ENCODE data around the gene RAD51B. TPM values are rescaled to one million over a fixed set of nuclear protein-coding genes. Genes with fewer than 3 reads are reported as not detected.

The RAD51B gene
- polyA plus RNA-seq, 1 donor = 13.3 TPM

DNA sequence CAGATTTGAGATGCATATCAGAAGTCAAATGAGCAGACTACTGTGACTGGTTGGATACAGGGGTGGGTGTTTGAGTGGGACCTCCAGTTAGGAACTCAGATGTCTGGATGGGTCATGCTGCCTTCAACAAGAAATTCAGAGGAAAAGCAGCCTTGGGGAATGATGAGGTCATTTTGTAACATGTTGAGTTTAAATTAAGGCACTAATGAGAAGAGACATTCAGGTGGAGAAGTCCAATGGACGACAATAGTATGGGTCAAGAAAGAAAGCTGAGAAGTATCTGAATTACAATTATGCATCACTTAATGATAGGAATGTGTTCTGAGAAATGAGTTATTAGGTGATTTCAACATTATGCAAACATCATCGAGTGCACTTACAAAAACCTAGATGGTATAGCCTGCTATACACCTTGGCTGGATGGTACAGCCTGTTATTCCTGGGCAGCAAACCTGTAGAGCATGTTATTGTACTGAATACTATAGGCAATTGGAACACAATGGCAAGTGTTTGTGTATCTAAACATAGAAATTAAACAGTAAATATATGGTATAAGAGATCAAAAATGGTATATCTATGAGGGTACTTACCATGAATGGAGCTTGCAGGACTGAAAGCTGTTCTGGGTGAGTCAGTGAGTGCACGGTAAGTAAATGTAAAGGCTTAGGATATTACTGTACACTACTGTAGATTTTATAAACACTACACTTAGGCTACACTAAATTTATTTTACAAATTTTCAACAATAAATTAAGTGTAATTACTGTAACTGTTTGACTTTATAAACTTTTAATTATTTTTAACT is 414.7 kb downstream of the RAD51B start:
- DNase-seq = no peak

DNA sequence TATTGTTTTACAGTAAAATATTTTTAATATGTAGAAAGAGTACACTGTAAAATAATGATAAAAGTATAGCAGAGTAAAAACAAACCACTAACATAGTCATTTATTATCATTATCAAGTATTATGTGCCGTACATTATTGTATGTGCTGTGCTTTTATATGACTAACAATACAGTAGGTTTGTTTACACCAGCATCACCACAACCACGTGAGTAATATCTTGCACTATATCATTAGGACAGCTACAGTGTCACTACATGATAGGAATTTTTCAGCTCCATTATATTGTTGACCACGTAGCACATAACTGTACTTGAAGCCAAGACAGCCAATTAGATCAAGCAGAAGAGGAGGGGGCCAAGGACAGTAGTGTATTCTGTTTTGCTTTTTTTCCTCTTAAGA is 415.4 kb downstream of the RAD51B start:
- no peak for DNase-seq

DNA sequence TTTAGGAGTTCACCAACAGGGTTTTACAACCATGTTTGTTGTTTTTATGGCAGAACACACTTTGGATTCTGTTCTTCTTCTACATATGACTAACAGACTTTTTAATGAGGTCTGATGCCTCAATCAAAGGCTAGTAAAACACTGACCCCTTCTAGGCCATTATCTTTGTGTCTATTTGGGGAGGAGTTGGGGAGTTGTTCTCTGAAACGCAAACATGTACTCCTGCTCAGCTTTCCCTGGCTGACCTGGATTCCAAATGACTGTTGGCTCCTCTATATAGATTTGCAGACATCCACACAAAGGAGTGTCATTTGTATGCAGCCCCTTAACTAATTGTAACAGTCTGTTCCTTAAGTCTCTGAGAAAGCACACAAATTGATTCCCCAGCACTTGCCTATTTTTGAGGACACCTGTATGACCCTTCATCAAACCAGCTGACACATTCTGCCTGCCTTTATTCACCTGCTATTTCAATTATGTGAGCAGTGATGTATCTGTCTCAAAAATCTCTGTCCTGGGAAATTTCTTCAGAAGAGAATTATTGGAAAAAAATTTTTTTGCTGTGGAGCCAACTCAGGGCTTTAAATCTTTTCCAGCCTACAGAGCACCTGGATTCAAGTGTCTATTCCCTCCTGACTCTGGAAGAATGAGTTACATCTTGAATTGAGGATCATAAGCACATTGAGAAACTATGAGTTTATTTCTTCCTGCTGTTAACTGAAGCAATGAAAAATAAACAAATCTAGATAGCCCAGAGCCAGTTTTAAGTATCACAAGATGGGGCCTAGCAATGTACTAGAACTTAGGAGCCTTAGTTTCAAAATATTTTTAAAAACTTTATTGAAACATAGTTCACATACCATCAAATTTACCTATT is 417.2 kb downstream of the RAD51B start:
- no peak for DNase-seq

DNA sequence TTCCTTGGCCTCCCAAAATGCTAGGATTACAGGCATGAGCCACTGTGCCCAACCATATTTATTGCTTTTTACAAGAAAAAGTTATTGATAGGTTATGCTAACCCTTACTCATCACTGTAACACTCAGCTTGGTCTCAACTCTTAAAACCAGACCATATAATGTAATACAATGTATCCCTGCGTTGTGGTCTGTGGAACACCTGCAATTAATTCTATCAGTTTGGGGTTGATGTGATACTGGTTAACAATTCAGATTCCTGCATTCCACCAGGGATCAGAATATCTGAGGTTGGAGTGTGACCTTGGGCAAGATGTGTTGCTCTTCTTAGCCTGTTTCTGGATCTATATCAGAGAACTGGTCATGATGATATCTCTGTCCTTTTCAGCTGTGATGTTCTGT is 419.0 kb downstream of the RAD51B start:
- DNase-seq = no peak

DNA sequence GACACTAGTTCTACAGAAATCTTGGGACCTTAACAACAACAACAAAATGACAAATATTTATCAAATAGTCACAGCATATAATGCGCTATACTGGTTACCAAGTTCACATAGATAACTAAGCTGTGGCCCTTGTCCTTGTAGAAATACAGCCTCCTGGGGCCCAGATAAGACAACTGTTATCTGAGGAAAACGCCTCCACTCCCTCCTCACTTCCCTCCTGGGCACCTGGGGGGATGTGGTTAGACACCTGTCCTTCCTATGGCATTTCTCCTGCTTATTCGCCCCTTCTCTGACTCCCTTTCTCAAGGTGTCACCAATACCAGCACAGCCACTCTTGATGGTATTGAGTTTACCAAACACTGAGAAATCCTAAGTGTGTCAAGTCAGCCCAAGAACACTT is 419.4 kb downstream of the RAD51B start:
- DNase-seq = no peak

DNA sequence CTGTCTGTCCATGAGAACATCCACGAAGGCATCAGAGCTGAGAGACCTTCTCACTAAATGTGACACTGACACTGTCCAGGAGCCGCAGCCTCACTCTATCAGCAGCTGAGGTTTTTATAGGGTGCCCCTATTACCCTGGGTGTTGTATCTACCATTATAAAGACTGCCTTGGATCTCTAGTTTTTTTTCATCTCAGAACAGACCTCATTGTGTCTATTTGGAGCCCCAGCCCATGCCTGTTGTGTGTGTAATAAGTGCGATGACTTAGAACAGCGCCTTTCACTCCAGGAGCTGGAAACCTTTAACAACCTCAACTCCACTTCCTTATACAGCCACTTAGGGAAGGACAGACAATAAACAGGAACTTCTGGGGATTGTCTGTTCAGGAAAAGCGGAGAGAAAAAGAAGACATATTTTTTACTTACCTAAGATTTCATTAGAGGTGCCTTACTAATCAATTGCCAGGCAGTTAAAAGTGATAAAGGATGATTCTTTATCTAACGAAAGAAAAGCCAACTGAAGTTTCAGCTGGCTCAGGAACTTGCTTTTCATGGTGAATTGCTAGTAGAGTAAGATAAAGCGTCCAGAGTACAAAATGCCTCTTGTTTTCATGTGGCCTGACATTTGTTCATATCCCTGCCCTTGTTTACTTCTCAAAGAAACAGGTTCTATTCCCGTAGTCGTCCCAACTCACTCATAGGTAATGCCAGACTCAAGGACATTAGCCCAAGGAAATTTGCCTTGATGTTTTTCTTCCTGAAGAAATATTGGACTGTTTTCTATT is 420.6 kb downstream of the RAD51B start:
- no peak for DNase-seq

DNA sequence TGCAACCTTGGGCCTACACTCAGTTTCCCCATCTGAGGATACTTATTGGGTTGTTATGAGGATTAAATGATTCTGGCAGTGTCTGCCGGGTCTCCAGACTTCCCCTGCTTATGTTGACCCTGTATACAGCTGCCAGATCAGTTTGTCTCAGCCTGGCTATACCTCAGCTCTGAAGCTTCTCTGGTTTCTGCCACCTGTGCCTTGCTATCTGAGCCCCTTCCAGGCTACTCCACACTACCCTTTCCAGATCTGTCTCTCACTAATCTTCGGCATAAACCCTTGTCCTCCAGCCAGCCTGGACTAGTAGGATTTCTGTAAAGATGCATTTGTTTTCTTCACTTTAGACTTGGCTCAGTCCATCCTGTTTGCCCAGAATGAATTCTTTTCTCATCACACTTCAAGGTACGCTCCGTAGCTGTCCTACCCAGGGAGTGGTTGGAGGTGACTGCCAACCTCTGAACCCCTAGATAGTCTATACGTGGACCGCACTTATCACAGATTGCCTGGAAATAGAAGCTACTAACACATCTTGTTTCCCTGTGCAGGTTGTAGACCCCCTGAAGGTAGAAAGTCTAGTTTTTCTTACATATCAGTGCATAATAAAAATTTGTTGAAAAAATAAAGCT is 422.4 kb downstream of the RAD51B start:
- DNase-seq = no peak

DNA sequence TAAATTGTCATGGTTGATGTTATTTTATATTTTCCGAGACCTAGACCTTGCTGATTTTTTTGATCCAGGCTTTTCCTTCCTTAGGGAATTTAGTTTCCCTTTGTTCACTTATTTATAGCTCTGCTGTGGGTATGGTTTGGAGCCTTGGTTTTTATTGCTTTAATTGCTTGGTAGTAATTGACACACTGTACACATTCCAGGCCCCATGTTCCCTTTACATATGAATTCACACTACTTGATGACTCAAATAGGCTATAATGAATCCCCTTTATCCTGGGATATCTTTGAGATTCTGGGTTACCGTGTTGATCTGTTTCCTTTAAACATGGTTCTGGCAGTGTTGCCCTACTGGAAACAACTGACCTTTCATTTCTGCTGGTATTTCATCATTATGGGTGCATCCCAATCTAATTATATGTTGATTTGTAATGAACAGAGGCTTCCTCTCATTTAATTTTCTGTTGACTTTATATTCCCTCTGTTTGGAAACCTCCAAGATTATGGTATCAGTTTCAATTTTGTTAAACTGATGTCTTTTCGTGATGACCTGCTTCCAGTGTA is 424.0 kb downstream of the RAD51B start:
- DNase-seq = no peak

DNA sequence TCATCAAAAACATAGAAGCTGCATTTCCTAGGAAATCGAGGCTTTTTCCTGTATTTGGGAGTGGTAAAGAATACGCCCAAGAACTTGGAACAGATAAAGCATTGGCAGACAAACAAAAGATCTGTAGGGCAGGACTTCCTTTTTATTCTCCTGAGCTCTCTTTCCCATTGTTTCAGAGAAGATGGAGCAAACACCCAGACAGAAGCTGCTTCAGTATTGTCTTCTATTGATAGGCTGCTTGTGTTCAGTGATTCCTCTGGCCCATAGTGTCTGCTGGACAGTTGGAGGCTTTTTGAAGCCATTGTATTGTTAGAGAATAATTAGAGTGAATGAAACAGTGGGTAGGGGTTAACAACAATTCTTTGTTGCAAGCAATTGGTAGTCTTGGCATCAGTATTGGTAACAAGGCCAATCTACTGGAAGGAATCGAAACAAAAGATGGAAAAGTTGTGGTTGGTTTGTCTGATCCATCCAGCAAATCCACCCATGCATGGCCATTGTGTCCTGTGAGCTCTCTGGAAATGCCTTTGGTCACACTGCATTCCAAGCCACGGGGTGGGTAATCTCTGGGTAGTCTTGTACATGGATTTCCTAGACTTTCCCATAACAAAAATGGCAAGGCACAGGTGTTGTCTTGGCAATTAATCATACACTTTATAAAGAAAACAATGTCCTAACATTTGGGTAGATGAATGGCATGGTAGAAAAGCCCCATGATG is 424.8 kb downstream of the RAD51B start:
- DNase-seq = no peak

DNA sequence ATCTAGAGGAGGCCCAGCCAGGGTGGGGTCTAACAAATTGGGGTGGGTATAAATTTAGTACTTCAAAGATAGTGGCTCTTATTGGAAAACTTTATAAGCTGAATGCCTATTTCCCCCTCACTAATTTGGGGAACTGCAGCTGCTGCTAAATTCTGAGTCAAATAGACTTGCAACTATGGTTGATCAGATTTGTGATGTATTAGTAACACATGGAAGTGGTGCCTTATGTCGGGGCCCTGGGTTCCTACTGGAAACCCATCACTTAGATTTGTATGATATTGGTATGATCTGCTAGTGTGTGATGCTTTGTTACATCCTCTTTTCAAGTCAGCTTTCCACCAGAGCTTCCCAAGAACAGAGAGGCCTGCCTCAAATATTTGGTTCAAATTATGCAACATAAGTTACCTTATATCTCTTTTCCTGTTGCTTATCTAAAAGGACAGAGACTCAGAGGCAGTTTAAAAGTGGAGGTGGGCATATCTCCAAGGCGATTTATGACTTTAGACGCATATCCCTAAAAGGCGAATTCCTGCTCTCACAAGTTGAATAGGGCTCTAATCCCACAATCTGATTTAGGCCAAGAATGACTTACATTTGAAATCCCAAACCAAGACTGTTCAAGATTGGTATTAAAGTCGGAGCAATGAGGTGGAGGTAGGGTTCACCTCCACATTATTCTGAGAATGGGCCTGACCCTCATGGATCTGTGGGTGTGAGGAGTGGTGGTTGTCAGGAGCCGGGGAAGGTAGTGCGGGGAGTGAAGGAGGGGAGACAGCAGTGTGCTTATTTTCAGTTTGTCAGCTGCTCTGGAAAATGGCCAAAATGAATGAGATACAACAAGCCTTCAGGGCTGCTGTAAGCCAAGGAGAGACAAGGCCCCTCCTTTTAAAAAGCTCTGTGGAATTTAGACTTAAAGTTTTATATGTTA is 425.8 kb downstream of the RAD51B start:
- DNase-seq = no peak

DNA sequence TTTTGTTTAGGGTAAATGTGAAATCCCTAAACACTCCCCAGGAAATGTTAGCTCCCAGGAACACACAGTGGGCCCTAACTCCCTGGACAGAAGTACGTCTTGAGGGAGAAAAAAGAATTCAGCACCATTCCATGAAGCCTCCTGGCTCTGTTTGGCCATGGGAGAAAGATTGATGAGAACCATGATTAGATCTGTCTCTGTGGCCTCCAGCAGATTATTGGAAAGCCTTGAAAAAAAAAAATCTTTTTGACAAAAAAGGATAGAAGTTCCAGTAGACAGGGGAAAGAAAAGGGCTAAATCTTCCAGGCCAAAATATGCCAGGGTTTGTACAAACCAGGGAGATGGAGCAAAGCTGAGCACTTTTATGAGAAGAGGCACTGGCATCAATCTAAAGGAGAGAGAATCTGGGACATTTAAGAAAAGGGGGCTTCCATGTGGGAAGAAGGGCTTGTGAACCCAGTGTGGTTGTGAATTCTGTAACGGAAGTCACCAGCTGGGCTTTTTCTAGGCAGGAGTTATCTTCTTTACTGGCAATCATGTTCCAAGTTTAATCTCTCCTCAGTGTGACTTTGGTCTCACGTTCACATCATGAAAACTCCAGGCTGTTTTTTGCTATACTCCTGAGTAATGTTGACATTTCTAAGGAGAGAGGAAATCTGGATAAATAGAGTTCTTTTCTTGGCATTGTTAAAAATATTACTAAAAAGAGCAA is 426.7 kb downstream of the RAD51B start:
- no peak for DNase-seq

DNA sequence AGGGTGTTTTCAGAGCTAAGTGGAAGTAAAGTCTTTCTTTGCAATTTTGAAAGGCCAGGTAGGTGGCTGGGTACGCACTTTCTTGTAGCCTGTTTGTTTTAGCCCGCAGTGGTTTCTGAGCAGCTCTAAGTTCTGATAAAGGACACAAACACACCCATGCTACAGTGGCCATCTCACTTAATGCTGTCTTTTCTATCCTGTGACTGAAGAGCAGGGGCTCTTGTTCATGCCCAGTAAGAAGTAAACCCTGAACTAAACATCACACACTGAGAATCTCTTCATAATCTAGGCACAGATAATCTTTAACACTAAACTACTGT is 427.2 kb downstream of the RAD51B start:
- no peak for DNase-seq

DNA sequence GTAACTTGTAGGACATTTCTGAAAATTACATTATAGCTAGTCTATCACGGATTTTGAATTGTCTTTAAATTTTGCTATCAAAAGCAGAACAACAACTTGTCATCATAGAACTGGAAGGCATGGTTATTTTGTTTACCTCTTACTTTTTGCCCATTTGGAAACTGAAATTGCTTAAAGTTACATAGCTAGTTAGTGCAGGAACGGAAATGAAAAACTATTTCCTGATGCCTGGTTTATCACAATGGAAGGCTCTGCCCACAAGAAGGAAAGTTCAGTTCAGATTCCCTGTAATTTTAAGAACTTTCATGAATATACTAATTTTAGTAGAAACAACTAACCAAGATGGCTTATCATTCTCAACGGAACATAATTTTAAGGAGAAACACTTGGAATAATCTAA is 427.7 kb downstream of the RAD51B start:
- DNase-seq = no peak

DNA sequence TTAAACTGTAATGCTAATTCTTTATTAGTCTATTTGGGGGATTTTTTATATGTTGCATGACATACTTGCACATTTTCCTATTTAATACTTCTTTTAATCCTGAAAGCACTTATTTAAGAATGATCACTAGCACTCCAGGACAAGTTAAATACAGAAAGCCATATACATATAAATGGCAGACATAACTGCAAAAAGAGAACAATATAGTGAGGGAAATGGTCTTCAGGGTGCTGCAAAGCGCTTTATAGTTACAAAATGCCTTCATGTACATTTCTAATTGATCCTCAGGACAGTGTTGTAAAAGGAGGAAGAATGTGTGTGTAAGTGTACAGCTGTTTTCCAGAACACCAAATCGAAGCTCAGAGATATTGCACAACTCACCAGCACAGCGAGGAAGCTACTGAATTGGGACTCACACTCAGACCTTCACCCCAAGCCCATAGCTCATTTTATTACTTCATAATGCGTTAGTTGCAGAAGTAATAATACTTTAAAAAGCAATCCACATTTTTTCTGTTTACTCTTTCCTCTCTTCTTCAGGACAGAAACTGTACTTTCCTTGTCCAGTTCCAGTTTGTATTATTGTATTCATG is 428.2 kb downstream of the RAD51B start:
- DNase-seq = no peak

DNA sequence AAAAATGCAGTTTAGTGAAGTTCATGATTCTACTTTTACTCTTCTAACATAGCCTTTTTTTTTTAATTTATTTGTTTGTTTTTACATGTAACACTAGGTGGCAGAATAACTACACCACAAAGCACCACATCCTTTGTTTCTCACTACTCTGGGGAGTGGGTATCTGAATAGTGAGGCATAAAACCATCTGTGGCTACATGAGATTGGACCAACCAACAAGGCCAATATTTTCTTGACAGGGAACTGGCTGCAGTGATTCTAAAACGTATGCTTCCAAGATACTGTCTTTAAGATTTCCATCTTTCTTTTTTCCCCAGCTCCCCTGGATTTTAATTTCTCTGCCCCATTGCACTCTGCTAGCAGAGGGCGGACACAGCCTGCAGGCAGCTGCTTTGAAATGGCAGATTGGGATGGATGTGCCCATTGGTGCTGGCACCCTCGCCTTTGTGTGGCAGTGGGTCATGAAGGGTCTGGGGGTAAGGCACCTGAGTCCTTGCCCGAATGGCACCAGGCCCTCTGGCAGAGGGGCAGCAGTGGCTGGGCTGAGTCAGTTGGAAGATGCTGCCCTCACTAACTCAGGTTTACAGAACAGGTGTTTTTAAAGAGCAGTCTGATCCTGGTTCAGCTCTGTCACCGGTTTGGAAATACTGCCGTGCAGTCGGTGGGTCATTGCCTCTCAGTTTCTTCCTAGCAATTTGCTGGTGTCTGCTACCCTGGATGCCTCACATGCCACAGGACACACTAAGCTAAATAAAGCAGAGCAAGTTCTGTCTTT is 429.1 kb downstream of the RAD51B start:
- DNase-seq = peak; percentile 86

DNA sequence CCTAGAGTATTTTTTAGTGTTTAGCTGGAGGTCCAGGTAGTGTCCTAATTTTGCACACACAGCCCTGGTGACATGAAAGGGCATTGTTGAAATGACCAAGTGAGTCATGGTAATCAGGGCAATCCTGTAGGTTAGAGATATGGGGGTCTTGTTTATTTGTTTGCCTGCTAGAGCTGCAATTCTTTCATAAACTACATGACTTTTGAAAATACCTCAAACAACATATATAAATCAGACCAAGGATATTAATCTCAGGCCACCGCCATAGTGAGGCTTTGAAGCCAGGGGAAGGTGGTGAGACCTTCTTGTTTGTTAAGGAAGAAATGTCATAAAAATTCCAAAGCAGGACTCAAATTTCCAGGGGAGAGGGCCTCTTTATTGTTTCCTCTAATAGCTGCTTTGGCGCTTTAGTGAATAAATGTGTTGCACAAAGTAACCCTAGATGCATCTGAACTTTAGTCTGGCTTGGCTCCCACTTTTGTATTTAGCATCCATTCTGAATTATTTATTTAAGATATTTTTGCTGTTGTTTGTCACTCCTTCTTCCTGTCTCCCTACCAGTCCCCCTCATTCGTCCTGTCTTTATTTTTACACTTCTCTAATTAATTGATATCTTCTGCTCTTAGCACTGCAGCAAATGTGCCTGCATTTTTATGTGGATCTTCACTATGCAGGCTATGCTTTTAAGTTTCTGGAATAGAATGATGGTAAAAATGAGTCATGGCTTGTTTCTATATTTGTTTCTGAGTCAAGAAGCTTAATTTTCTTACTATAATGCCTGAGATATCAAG is 430.3 kb downstream of the RAD51B start:
- DNase-seq = peak; percentile 63

Data from left kidney (tissue), 2 donors.